K562 (cell line): Measurements from ENCODE around the gene ERCC6. TPM values are rescaled to one million over a fixed set of nuclear protein-coding genes. Genes with fewer than 3 reads are reported as not detected.

Experiments used
- ATAC-seq: fragments of 200-7000 bp; cut with Tn5 transposase; 3 replicates; pipeline ENCODE4 v1.9.1; 2020; ENCODE audit warnings: moderate library complexity
- BruUV-seq: library from RNA; stranded (reverse); fragments of 400-500 nt; replicated peaks from 2 replicates; lab custom pipeline; 2021; lab: Mats Ljungman, UMichigan
- CTCF ChIA-PET: fragments of 300-600 bp; formaldehyde crosslinking; extraction: SDS; loops from one replicate; lab custom pipeline; 2021; ENCODE audit warnings: low intra/inter-chr PET ratio; lab: Yijun Ruan, JAX
- POLR2A ChIA-PET: fragments of 300-600, 350-650 bp; sonication (Branson Sonifier 250); formaldehyde crosslinking; extraction: SDS; loops from one replicate; lab custom pipeline; 2021; ENCODE audit warnings: antibody characterized with exemption, inconsistent platforms; lab: Yijun Ruan, JAX
- DNase-seq, 4 experiments: peaks; one replicate each; pipeline versions ENCODE4 v3.0.0 to v3.0.0-alpha.2; 2011 to 2018; ENCODE audit warnings: low spot score in 3 of 4, mixed read lengths in 3 of 4; ENCODE audit errors: extremely low read depth in 1 of 4
- FAIRE-seq: peaks from 2 replicates; lab custom pipeline; 2011; peaks lifted over from hg19 to GRCh38; lab: Jason Lieb, UNC
- H2AFZ ChIP-seq: 2 replicates; pipeline ENCODE4 v1.6.0; 2011; ENCODE audit warnings: low read depth, low read length, control low read depth, inconsistent platforms
- H3K27ac ChIP-seq: fragments of 200-600 bp; 3 replicates; pipeline ENCODE4 v1.8.0; 2011; ENCODE audit warnings: low read depth, mild to moderate bottlenecking, control low read depth, inconsistent platforms, low read length, moderate library complexity, mixed read lengths; ENCODE audit errors: extremely low read depth
- H3K27me3 ChIP-seq, 2 experiments: fragments of 300-600 bp in 1 of 2; 2 replicates in 1 of 2; 3 replicates in 1 of 2; pipeline versions ENCODE4 v1.6.0 to v1.8.0; 2011; ENCODE audit warnings: inconsistent platforms in 2 of 2, low read length in 2 of 2, mild to moderate bottlenecking in 1 of 2, mixed read lengths in 1 of 2, moderate library complexity in 1 of 2; ENCODE audit not compliant: control insufficient read depth in 2 of 2, insufficient read depth in 2 of 2
- H3K36me3 ChIP-seq: fragments of 300-600 bp; 3 replicates; pipeline ENCODE4 v1.8.0; 2011; ENCODE audit warnings: mild to moderate bottlenecking, low read length, inconsistent platforms; ENCODE audit not compliant: control insufficient read depth, insufficient read depth
- H3K4me1 ChIP-seq, 2 experiments: fragments of 200-600 bp in 1 of 2; replicated peaks in 1 of 2; 2 replicates in 1 of 2; 3 replicates in 1 of 2; pipeline versions ENCODE4 v1.5.1 to v1.8.0; 2011; ENCODE audit warnings: inconsistent platforms in 2 of 2, low read length in 2 of 2, mild to moderate bottlenecking in 1 of 2, mixed read lengths in 1 of 2, moderate library complexity in 1 of 2; ENCODE audit not compliant: control insufficient read depth in 2 of 2, insufficient read depth in 2 of 2
- H3K4me2 ChIP-seq: 2 replicates; pipeline ENCODE4 v1.6.1; 2011; ENCODE audit warnings: low read length, control low read depth, inconsistent platforms, mixed read lengths; ENCODE audit not compliant: insufficient read depth
- H3K4me3 ChIP-seq: fragments of 200-600 bp; sonication (generic), shearing (Covaris generic); 2 replicates; pipeline ENCODE4 v1.5.1; 2016; ENCODE audit warnings: control low read depth, inconsistent platforms
- H3K79me2 ChIP-seq: fragments of 200-600 bp; 3 replicates; pipeline ENCODE4 v1.8.0; 2011; ENCODE audit warnings: low read length, inconsistent platforms; ENCODE audit not compliant: control insufficient read depth, insufficient read depth
- H3K9ac ChIP-seq, 2 experiments: 2 replicates each; pipeline versions ENCODE4 v1.6.0 to v1.6.1; 2011; ENCODE audit warnings: low read depth in 2 of 2, low read length in 2 of 2, control low read depth in 1 of 2, inconsistent platforms in 1 of 2, mild to moderate bottlenecking in 1 of 2, mixed read lengths in 1 of 2; ENCODE audit not compliant: insufficient read depth in 1 of 2
- H3K9me1 ChIP-seq: one replicate; pipeline ENCODE4 v1.6.0; 2011; ENCODE audit warnings: inconsistent platforms, mild to moderate bottlenecking, low read length, moderate library complexity; ENCODE audit not compliant: control insufficient read depth, insufficient read depth
- H3K9me3 ChIP-seq: replicated peaks from 2 replicates; pipeline ENCODE4 v1.5.1; 2011; ENCODE audit warnings: low read depth, low read length, inconsistent platforms; ENCODE audit not compliant: control insufficient read depth, insufficient read depth
- H4K20me1 ChIP-seq: replicated peaks from 2 replicates; pipeline ENCODE4 v1.6.1; 2011; ENCODE audit warnings: low read length, inconsistent platforms, mixed read lengths; ENCODE audit not compliant: control insufficient read depth, insufficient read depth
- ETS1 ChIP-seq: conservative IDR thresholded peaks from 2 replicates; pipeline ENCODE4 v1.6.1; 2011; ENCODE audit warnings: low read depth, mild to moderate bottlenecking, low read length; ENCODE audit not compliant: control insufficient read depth
- NR2C1 ChIP-seq, 2 experiments: fragments of 450-650 bp; IDR thresholded peaks; 2 replicates each; pipeline ENCODE4 v1.6.1; 2017; ENCODE audit warnings: mild to moderate bottlenecking in 2 of 2, antibody characterized with exemption in 1 of 2, inconsistent platforms in 1 of 2, missing compliant biosample characterization in 1 of 2, missing genetic modification characterization in 1 of 2
- ZBTB5 ChIP-seq: fragments of 450-650 bp; IDR thresholded peaks from 2 replicates; pipeline ENCODE4 v1.6.1; 2017; ENCODE audit warnings: antibody characterized with exemption
- ZBTB9 ChIP-seq: fragments of 450-650 bp; formaldehyde crosslinking; IDR thresholded peaks from 2 replicates; pipeline ENCODE4 v1.4.0; 2020; ENCODE audit warnings: mild to moderate bottlenecking, moderate library complexity
- WGBS: fragments of 100-300 bp; shearing (Covaris generic); methylation state at CpG from one replicate; pipeline ENCODE4 v1.1.6; 2016; ENCODE audit warnings: low coverage, mixed read lengths; ENCODE audit not compliant: insufficient coverage; ENCODE audit errors: missing lambda C conversion rate; 5-methylcytosine and 5-hydroxymethylcytosine counted together
- in situ Hi-C: fragments of 300-500 bp; cut with MboI; formaldehyde crosslinking; loops from 4 replicates; pipeline ENCODE4 v1.15.0; 2018; ENCODE audit warnings: inconsistent platforms, mixed read lengths
- intact Hi-C: fragments of 100-400 bp; cut with micrococcal nuclease; formaldehyde crosslinking; loops from 2 replicates; pipeline ENCODE4 v1.14.2; 2022
- polyA plus RNA-seq, 8 experiments: library from polyadenylated mRNA; depleted of rRNA in 4 of 8; stranded (reverse) in 5 of 8; unstranded in 3 of 8; fragments of >200 nt; fragmentation: Nextera tagmentation in 2 of 8; fragmentation: Illumina TruSeq in 1 of 8; extraction: Ambion mirVana in 2 of 8; extraction: Trizol in 1 of 8; gene quantifications; 2 replicates each; pipeline versions ENCODE4 v1.2.1 to v1.2.3, GENCODE V29; 2011 to 2014; ENCODE audit warnings: inconsistent platforms in 1 of 8, missing spikeins in 1 of 8
- total RNA-seq, 7 experiments: library from RNA; depleted of rRNA in 6 of 7; stranded (reverse); fragments of >200 nt in 6 of 7; fragmentation: Illumina TruSeq in 2 of 7; extraction: Trizol in 2 of 7; gene quantifications; 2 replicates each; pipeline versions ENCODE4 v1.2.1 to v1.2.3, GENCODE V29; 2011 to 2021; ENCODE audit warnings: low replicate concordance in 1 of 7

The ERCC6 gene
- total and polyA plus RNA-seq, 9 of the 15 experiments (the other 6 are each of a cell fraction or from before 2014, with no cell fraction given), result 7.8 to 17.7 (median 11.8) TPM

GRCh38 chr10:49524496-49524895 is 14.4 kb downstream of the ERCC6 start:
- Histone ChIP-seq H3K79me2 (0 out of 3 replicates have a peak, but pooled peaks cover 3% of the 10 kb centered on the region), H3K4me3 (no peak overlapping the region), H3K4me1 (peaks cover 0 to 9% of the 10 kb centered on the region in 2 experiments; a peak in 2 of 5 replicates), H3K9ac (no peak overlapping the region), H3K27me3 (no peaks in the 10 kb centered on the region), H3K9me1 (no peaks in the 10 kb centered on the region), H3K27ac (no peak overlapping the region), H3K36me3 (peaks cover 69% of the 10 kb centered on the region), H3K9me3 (no peaks in the 10 kb centered on the region), H4K20me1 (no peaks in the 10 kb centered on the region), H3K4me2 (no peak overlapping the region), H2AFZ (no peak overlapping the region)
- intact Hi-C loops, result no loop called here
- TF ChIP-seq NR2C1 (IDR thresholded peaks at IDR 0.05) (no peak), NR2C1 (tag; IDR thresholded peaks at IDR 0.05) (no peak), ETS1 (no peak), ZBTB5 (no peak), ZBTB9 (no peak)
- in situ Hi-C loops, result no loop called here
- CTCF ChIA-PET, result no interaction called here
- no peak for ATAC-seq
- DNase-seq, result no peak
- no TSS peak for BruUV-seq
- FAIRE-seq, result no peak
- POLR2A ChIA-PET, result interaction anchor here (0.8 kb wide), 2 partner anchors 14 to 29 kb away, joined by 3 read pairs; partner anchors contain the start of gene ERCC6
- WGBS, result 95% methylated on average over 7 of the region's 7 CpGs
